ENCODE results near the gene ORC1. TPM values are rescaled to one million over a fixed set of nuclear protein-coding genes. Genes with fewer than 3 reads are reported as not detected.
A peak's percentile ranks its signal among the peaks of the same experiment; 100 is the strongest.

The ORC1 gene
- total and polyA plus RNA-seq, 2 experiments from 2014 or later = 15.1 to 55.0 TPM

GRCh38 chr1:52365746-52366516 is 38.3 kb downstream of the ORC1 start, which contains the start of gene CC2D1B:
CC2D1B (minus strand) TSS chr1:52366205; CDS start chr1:52364620, 1,585 bp downstream.
- H3K9me2 ChIP-seq (ENCODE audit: insufficient read depth) = no peaks in the 10 kb centered on the region
- peak within 1 kb of the TSS; percentile 88 for H3K4me2 ChIP-seq
- H3K9me3 Mint-ChIP-seq = no peaks in the 10 kb centered on the region
- H3K79me2 ChIP-seq (replicated peaks; ENCODE audit: insufficient read depth) = peaks cover 11% of the 10 kb centered on the region; the same call in 1 of the 2 replicates
- peak within 1 kb of the TSS; percentile 96 for H3K4me3 Mint-ChIP-seq
- H3K4me3 ChIP-seq = peak within 1 kb of the TSS; percentile 95
- peak within 1 kb of the TSS; percentile 97 for H2AFZ ChIP-seq
- H3K4me1 Mint-ChIP-seq = peaks cover 22% of the 10 kb centered on the region; the same call in 2 of the 3 replicates
- peak within 1 kb of the TSS; percentile 93 for H3K27ac ChIP-seq (ENCODE audit: low read depth)
- peaks cover 21% of the 10 kb centered on the region for H3K4me1 ChIP-seq (ENCODE audit: insufficient read depth)
- no peaks in the 10 kb centered on the region; the same call in 1 of the 2 replicates for H3F3A ChIP-seq (replicated peaks; ENCODE audit: low read depth)
- no peaks in the 10 kb centered on the region for H3K27me3 ChIP-seq (ENCODE audit: insufficient read depth)
- peak within 1 kb of the TSS; percentile 98 for H3K27ac Mint-ChIP-seq
- peak; percentile 90 for ATAC-seq
- TF ChIP-seq ZNF331 (CRISPR knock-in tag; IDR thresholded peaks at IDR 0.05; ENCODE audit: low read depth) (no peak), ETS1 (IDR thresholded peaks at IDR 0.05) (0 out of 2 replicates have a peak, but pooled peaks have one; percentile 40), POLR2AphosphoS5 (IDR thresholded peaks at IDR 0.05; ENCODE audit: low read depth) (peak; percentile 93)
- H4K20me1 ChIP-seq (replicated peaks; ENCODE audit: insufficient read depth) = no peaks in the 10 kb centered on the region
- H3K36me3 Mint-ChIP-seq (ENCODE audit: low read depth) = peaks cover 26% of the 10 kb centered on the region
- H3K27me3 Mint-ChIP-seq (ENCODE audit: insufficient read depth, low read depth, poor library complexity) = peaks cover 18% of the 10 kb centered on the region
- peaks cover 6% of the 10 kb centered on the region; the same call in 1 of the 2 replicates for H3K36me3 ChIP-seq (ENCODE audit: insufficient read depth)
- DNase-seq (ENCODE audit: low spot score) = peak; percentile 98

GRCh38 chr1:52365071-52365745 is 39.0 kb downstream of the ORC1 start:
- peak overlapping the region; percentile 96 for H3K4me3 Mint-ChIP-seq
- H3K4me2 ChIP-seq = peak overlapping the region; percentile 88
- peaks cover 18% of the 10 kb centered on the region for H3K27me3 Mint-ChIP-seq (ENCODE audit: insufficient read depth, low read depth, poor library complexity)
- H2AFZ ChIP-seq = peak overlapping the region; percentile 92
- H3K27ac Mint-ChIP-seq = peak overlapping the region; percentile 98
- 0 out of 2 replicates have a peak, but pooled peaks cover 4% of the 10 kb centered on the region for H3K36me3 ChIP-seq (ENCODE audit: insufficient read depth)
- no peaks in the 10 kb centered on the region for H3K9me3 Mint-ChIP-seq
- 0 out of 2 replicates have a peak overlapping the region, but pooled peaks have one; percentile 32 for H3K27ac ChIP-seq (ENCODE audit: low read depth)
- H4K20me1 ChIP-seq (replicated peaks; ENCODE audit: insufficient read depth) = no peaks in the 10 kb centered on the region
- peak; percentile 49 for DNase-seq (ENCODE audit: low spot score)
- peaks cover 22% of the 10 kb centered on the region; the same call in 2 of the 3 replicates for H3K4me1 Mint-ChIP-seq
- TF ChIP-seq CREB1 (CRISPR knock-in tag; IDR thresholded peaks at IDR 0.05; ENCODE audit: low read depth) = no peak
- no peak for TF ChIP-seq EZH2 (IDR thresholded peaks at IDR 0.05; ENCODE audit: low read depth, unreplicated experiment)
- TF ChIP-seq ZNF462 (CRISPR knock-in tag; IDR thresholded peaks at IDR 0.05) = no peak
- no peak for TF ChIP-seq ZNF114 (CRISPR knock-in tag; IDR thresholded peaks at IDR 0.05)
- TF ChIP-seq ETS1 (IDR thresholded peaks at IDR 0.05) = no peak
- peaks cover 27% of the 10 kb centered on the region for H3K36me3 Mint-ChIP-seq (ENCODE audit: low read depth)
- no peaks in the 10 kb centered on the region for H3K27me3 ChIP-seq (ENCODE audit: insufficient read depth)
- H3K9me2 ChIP-seq (ENCODE audit: insufficient read depth) = no peaks in the 10 kb centered on the region
- H3K4me1 ChIP-seq (ENCODE audit: insufficient read depth) = peaks cover 21% of the 10 kb centered on the region
- no peaks in the 10 kb centered on the region; the same call in 1 of the 2 replicates for H3F3A ChIP-seq (replicated peaks; ENCODE audit: low read depth)
- peaks cover 11% of the 10 kb centered on the region; the same call in 1 of the 2 replicates for H3K79me2 ChIP-seq (replicated peaks; ENCODE audit: insufficient read depth)
- H3K4me3 ChIP-seq = peak overlapping the region; percentile 95
- ATAC-seq = peak; percentile 14

Data from GM23338 (cell line).